AG10803 (cell line): Measurements from ENCODE around the gene FBLN7.
"Not testable (repeated sequence)": the region's sequence is repeated elsewhere in the genome, so short reads cannot be mapped to it uniquely, and the experiment has no call there.

ENCODE experiments used
- DNase-seq: peaks from one replicate; pipeline ENCODE4 v3.0.0; 2010; ENCODE audit warnings: low read depth
- H3K4me3 ChIP-seq: 2 replicates; pipeline ENCODE4 v1.5.1; 2011; ENCODE audit warnings: mild to moderate bottlenecking, low read length, control low read depth
- CTCF ChIP-seq: conservative IDR thresholded peaks from 2 replicates; pipeline ENCODE4 v1.5.1; 2011; ENCODE audit warnings: mild to moderate bottlenecking, low read length, control low read depth, inconsistent platforms

The FBLN7 gene

GRCh38 chr2:112108178-112108832 is 29.9 kb upstream of the FBLN7 start:
- no peak for DNase-seq
- no peak for TF ChIP-seq CTCF
- no peak overlapping the region for H3K4me3 ChIP-seq

DNA sequence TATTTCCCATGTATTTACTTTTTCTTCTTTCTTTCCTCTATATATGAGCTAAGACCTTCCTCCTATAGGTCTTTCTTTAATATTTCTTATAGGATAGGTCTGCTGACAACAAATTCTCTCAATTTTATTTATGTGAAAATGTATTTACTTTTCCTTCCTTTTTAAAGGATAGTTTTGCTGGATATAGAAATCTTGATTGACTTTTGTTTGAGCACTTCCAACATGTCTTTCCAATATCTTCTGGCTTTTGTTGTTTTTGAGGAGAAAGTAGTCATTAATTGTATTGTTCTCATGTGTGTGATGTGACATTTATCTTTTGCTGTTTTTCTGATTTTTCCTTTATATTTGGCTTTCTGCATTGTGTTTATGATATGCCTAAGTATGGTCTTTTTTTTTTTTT is 28.9 kb upstream of the FBLN7 start:
- H3K4me3 ChIP-seq: no peak overlapping the region
- no peak for TF ChIP-seq CTCF
- DNase-seq: no peak

- no peak for DNase-seq
Measured at GRCh38 chr2:112110966-112111365, 27.2 kb upstream of the FBLN7 start.

DNA sequence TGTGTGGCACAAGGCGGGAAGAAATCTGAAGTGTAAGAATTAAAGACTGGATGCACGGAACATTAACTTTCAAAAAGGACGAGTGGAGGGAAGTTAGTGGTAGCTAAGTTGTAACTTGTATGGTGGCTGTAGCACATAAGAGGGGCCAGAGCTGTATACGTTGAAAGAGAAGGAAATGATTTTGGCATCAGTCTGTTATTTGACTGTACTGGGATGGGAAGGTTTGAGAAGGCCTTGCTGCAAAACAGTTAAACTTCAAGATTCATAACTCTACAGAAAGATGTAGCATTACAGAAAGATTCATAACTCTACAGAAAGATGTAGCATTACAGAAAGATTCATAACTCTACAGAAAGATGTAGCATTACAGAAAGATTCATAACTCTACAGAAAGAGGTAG is 24.8 kb upstream of the FBLN7 start:
- H3K4me3 ChIP-seq, DNase-seq: not testable (repeated sequence)

More at GRCh38 chr2:112110966-112111365, 27.2 kb upstream of the FBLN7 start:
- no peak for TF ChIP-seq CTCF
- no peak overlapping the region for H3K4me3 ChIP-seq

- TF ChIP-seq CTCF: peak; percentile 18
- H3K4me3 ChIP-seq: no peak overlapping the region
- DNase-seq: no peak
Measured at GRCh38 chr2:112118148-112118547, 20.0 kb upstream of the FBLN7 start.

DNA sequence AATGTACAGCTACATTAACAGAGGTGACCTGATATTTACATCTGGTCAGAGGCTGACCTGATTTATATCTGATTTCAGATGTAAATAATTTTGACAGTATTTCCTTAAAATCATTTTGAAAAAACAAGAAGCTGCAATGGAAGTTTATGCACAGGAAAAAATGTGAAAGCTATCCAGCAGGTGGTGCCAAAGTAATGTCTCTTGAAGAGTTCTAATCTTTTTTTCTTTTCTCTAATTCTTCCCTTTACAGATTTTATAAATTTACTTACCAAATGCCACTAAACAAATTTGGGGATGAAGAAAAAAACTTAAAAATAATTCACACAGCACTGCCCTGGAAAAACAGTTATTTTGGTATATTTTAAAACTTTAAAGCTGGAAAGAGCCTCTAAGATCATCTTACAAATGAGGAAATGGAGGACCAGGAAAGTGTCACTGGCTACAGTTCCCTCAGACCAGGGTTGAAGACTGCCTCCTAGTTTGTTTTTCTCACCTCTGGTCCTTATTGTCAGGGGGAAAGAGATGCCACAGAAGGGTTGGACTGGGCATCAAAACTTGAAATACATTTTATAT is 16.4 kb upstream of the FBLN7 start:
- no peak overlapping the region for H3K4me3 ChIP-seq
- peak; percentile 57 for DNase-seq
- peak; percentile 74 for TF ChIP-seq CTCF

GRCh38 chr2:112129060-112129459 is 9.1 kb upstream of the FBLN7 start:
- H3K4me3 ChIP-seq: no peak overlapping the region
- no peak for DNase-seq
- no peak for TF ChIP-seq CTCF
